GM21576 (cell line): ENCODE measurements around the gene SDCBP2.

Experiments
- ATAC-seq: cut with Tn5 transposase; IDR thresholded peaks from one replicate; pipeline ENCODE4 v1.9.1; 2021; ENCODE audit warnings: mild to moderate bottlenecking, moderate library complexity; ENCODE audit not compliant: unreplicated experiment

Gene SDCBP2

GRCh38 chr20:1278993-1279392 lies 49.9 kb downstream of the SDCBP2 start:
- no peak for ATAC-seq

GRCh38 chr20:1277529-1278322 lies 51.2 kb downstream of the SDCBP2 start:
- ATAC-seq: no peak

GRCh38 chr20:1275919-1276318 lies 53.0 kb downstream of the SDCBP2 start:
- no peak for ATAC-seq

- ATAC-seq: no peak
These were observed 54.2 kb downstream of the SDCBP2 start for GRCh38 chr20:1274485-1275311.

- no peak for ATAC-seq
These were observed 55.6 kb downstream of the SDCBP2 start for GRCh38 chr20:1273366-1273765.

- no peak for ATAC-seq
These were observed 56.4 kb downstream of the SDCBP2 start for GRCh38 chr20:1272368-1273100.

GRCh38 chr20:1269850-1270249 lies 59.1 kb downstream of the SDCBP2 start:
- ATAC-seq: no peak

GRCh38 chr20:1269235-1269634 lies 59.7 kb downstream of the SDCBP2 start:
- no peak for ATAC-seq

- no peak for ATAC-seq
These were observed 61.0 kb downstream of the SDCBP2 start for GRCh38 chr20:1267809-1268374.

- no peak for ATAC-seq
These were observed 61.8 kb downstream of the SDCBP2 start for GRCh38 chr20:1267161-1267560.

- no peak for ATAC-seq
These were observed 62.6 kb downstream of the SDCBP2 start, which contains the start of gene SNPH for GRCh38 chr20:1266167-1266973. TSS of gene SNPH (plus strand) at chr20:1266294. CDS start at chr20:1296240, 29,946 bp downstream.

GRCh38 chr20:1265916-1266166 lies 63.1 kb downstream of the SDCBP2 start:
- ATAC-seq: no peak

- no peak for ATAC-seq
These were observed 63.6 kb downstream of the SDCBP2 start for GRCh38 chr20:1265226-1265915.

GRCh38 chr20:1264727-1265126 lies 64.2 kb downstream of the SDCBP2 start:
- ATAC-seq: no peak

- ATAC-seq: no peak
These were observed 65.1 kb downstream of the SDCBP2 start for GRCh38 chr20:1263853-1264252.
